Stimulated activated CD4-positive, alpha-beta T cell treated with anti-CD3 and anti-CD28 coated beads, Interleukin-1b, Interleukin-23, amount 100 ng/mL, for 48 hours (primary cell): ENCODE data around the gene XPNPEP1.
A peak's percentile ranks its signal among the peaks of the same experiment; 100 is the strongest.

ENCODE experiments used
- DNase-seq: peaks from one replicate; pipeline ENCODE4 v3.0.0-alpha.2; 2020

Gene XPNPEP1

GRCh38 chr10:109861081-109861480 lies 62.2 kb downstream of the XPNPEP1 start:
- DNase-seq, result no peak

- no peak for DNase-seq
Measured at GRCh38 chr10:109859221-109859620, 64.1 kb downstream of the XPNPEP1 start.

GRCh38 chr10:109855746-109856145 lies 67.6 kb downstream of the XPNPEP1 start:
- DNase-seq, result no peak

- no peak for DNase-seq
Measured at GRCh38 chr10:109853921-109854320, 69.4 kb downstream of the XPNPEP1 start.

GRCh38 chr10:109852475-109853037 lies 70.8 kb downstream of the XPNPEP1 start:
- peak; percentile 71 for DNase-seq

- no peak for DNase-seq
Measured at GRCh38 chr10:109851616-109852474, 71.5 kb downstream of the XPNPEP1 start.

- no peak for DNase-seq
Measured at GRCh38 chr10:109846832-109847231, 76.5 kb downstream of the XPNPEP1 start.

- DNase-seq, result no peak
Measured at GRCh38 chr10:109845308-109845707, 78.0 kb downstream of the XPNPEP1 start.

- no peak for DNase-seq
Measured at GRCh38 chr10:109838592-109839244, 84.6 kb downstream of the XPNPEP1 start.

GRCh38 chr10:109837384-109837783 lies 85.9 kb downstream of the XPNPEP1 start:
- DNase-seq, result no peak

GRCh38 chr10:109835257-109835656 lies 88.1 kb downstream of the XPNPEP1 start:
- no peak for DNase-seq

GRCh38 chr10:109831846-109832245 lies 91.5 kb downstream of the XPNPEP1 start:
- DNase-seq, result no peak

GRCh38 chr10:109824206-109824605 lies 99.1 kb downstream of the XPNPEP1 start:
- DNase-seq, result no peak

GRCh38 chr10:109823196-109823595 lies 100.1 kb downstream of the XPNPEP1 start:
- no peak for DNase-seq

GRCh38 chr10:109821672-109822071 lies 101.6 kb downstream of the XPNPEP1 start:
- no peak for DNase-seq

GRCh38 chr10:109820620-109821405 lies 102.5 kb downstream of the XPNPEP1 start:
- no peak for DNase-seq

- no peak for DNase-seq
Measured at GRCh38 chr10:109819807-109820206, 103.5 kb downstream of the XPNPEP1 start.
